ENCODE measurements around the gene CR1.

DNA sequence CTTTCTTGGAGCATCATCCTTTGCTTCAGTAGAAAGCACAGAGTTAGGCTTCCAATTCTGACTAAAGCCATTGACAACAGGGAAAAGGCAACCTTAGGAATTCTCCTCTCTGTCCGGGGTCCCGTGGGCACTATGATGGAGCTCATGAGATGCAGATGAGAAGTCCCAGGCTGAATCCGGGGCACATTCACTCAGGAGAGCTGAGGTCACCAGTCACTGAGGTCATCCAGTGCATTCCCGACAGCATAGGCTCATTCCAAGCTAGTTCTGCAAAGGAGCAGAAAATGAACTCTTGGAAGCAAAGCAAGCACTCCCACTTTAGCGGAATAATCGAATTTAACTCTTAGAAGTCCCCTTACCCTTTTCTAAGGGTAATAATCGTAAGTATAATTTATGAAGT, 6.8 kb downstream of the CR1 start:
- TF ChIP-seq, protein P1, sequence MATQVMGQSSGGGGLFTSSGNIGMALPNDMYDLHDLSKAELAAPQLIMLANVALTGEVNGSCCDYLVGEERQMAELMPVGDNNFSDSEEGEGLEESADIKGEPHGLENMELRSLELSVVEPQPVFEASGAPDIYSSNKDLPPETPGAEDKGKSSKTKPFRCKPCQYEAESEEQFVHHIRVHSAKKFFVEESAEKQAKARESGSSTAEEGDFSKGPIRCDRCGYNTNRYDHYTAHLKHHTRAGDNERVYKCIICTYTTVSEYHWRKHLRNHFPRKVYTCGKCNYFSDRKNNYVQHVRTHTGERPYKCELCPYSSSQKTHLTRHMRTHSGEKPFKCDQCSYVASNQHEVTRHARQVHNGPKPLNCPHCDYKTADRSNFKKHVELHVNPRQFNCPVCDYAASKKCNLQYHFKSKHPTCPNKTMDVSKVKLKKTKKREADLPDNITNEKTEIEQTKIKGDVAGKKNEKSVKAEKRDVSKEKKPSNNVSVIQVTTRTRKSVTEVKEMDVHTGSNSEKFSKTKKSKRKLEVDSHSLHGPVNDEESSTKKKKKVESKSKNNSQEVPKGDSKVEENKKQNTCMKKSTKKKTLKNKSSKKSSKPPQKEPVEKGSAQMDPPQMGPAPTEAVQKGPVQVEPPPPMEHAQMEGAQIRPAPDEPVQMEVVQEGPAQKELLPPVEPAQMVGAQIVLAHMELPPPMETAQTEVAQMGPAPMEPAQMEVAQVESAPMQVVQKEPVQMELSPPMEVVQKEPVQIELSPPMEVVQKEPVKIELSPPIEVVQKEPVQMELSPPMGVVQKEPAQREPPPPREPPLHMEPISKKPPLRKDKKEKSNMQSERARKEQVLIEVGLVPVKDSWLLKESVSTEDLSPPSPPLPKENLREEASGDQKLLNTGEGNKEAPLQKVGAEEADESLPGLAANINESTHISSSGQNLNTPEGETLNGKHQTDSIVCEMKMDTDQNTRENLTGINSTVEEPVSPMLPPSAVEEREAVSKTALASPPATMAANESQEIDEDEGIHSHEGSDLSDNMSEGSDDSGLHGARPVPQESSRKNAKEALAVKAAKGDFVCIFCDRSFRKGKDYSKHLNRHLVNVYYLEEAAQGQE (IDR thresholded peaks at IDR 0.05; ENCODE audit: unreplicated experiment), result no peak
- TF ChIP-seq POLR2AphosphoS5 (IDR thresholded peaks at IDR 0.05; ENCODE audit: low read depth) (no peak), EZH2phosphoT487 (IDR thresholded peaks at IDR 0.05; ENCODE audit: unreplicated experiment) (no peak), EZH2 (IDR thresholded peaks at IDR 0.05; ENCODE audit: low read depth, unreplicated experiment) (no peak), CREB1 (CRISPR knock-in tag; IDR thresholded peaks at IDR 0.05; ENCODE audit: low read depth) (no peak)
- TF ChIP-seq, protein P2, sequence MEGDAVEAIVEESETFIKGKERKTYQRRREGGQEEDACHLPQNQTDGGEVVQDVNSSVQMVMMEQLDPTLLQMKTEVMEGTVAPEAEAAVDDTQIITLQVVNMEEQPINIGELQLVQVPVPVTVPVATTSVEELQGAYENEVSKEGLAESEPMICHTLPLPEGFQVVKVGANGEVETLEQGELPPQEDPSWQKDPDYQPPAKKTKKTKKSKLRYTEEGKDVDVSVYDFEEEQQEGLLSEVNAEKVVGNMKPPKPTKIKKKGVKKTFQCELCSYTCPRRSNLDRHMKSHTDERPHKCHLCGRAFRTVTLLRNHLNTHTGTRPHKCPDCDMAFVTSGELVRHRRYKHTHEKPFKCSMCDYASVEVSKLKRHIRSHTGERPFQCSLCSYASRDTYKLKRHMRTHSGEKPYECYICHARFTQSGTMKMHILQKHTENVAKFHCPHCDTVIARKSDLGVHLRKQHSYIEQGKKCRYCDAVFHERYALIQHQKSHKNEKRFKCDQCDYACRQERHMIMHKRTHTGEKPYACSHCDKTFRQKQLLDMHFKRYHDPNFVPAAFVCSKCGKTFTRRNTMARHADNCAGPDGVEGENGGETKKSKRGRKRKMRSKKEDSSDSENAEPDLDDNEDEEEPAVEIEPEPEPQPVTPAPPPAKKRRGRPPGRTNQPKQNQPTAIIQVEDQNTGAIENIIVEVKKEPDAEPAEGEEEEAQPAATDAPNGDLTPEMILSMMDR (conservative IDR thresholded peaks at IDR 0.05; ENCODE audit: low read depth in 2 of 2), result no peak

Data from GM23338 (cell line).